22Rv1 (cell line): Measurements from ENCODE around the gene ESPNL.

Source experiments
- ZFX ChIP-seq: fragments of 450-650 bp; IDR thresholded peaks from 2 replicates; pipeline ENCODE4 v1.6.1; 2017; ENCODE audit warnings: antibody characterized with exemption, borderline replicate concordance
- TF ChIP-seq, protein P1 (sequence below): fragments of 450-650 bp; IDR thresholded peaks from 2 replicates; pipeline ENCODE4 v1.5.1; 2017; ENCODE audit warnings: mild to moderate bottlenecking

DNA sequence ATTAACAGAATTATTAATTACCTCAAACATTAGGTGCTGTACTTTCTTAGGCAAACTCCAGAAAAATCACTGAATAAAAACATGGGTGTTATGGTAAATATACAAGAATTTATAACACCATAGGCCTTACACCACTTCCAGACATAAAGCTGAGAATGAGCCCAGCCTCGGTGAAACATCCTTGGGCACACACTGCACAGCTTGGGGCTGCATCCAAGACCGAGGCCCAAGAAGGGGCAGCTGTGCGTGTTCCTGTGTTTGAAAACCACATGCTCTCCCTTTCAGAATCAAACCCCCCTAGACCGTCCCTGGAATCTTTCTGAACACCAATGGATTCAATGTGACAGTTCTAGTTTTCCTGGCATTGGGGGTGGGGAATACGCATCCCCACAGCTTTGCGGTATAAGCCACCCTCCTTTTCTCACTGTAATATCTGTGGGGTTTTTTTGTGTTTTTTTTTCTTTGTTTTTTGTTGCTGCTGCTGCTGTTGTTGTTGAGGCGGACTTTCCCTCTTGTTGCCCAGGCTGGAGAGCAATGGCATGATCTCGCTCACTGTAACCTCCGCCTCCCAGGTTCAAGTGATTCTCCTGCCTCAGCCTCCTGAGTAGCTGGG is 71.5 kb downstream of the ESPNL start:
- TF ChIP-seq, protein P1, sequence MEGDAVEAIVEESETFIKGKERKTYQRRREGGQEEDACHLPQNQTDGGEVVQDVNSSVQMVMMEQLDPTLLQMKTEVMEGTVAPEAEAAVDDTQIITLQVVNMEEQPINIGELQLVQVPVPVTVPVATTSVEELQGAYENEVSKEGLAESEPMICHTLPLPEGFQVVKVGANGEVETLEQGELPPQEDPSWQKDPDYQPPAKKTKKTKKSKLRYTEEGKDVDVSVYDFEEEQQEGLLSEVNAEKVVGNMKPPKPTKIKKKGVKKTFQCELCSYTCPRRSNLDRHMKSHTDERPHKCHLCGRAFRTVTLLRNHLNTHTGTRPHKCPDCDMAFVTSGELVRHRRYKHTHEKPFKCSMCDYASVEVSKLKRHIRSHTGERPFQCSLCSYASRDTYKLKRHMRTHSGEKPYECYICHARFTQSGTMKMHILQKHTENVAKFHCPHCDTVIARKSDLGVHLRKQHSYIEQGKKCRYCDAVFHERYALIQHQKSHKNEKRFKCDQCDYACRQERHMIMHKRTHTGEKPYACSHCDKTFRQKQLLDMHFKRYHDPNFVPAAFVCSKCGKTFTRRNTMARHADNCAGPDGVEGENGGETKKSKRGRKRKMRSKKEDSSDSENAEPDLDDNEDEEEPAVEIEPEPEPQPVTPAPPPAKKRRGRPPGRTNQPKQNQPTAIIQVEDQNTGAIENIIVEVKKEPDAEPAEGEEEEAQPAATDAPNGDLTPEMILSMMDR = no peak
- no peak for TF ChIP-seq ZFX
